Epithelial cell of prostate (primary cell): Measurements from ENCODE around the gene CRACDL.

Experiments used
- DNase-seq: peaks from one replicate; pipeline ENCODE4 v3.0.0-alpha.2; 2011; ENCODE audit warnings: low read depth, low spot score
- H3K27ac ChIP-seq: fragments of 450-650 bp; 2 replicates; pipeline ENCODE4 v1.5.1; 2017; ENCODE audit warnings: mild to moderate bottlenecking

Gene CRACDL

GRCh38 chr2:98926601-98927000 is 9.4 kb downstream of the CRACDL start:
- no peak overlapping the region for H3K27ac ChIP-seq
- DNase-seq = no peak

- no peak for DNase-seq
- H3K27ac ChIP-seq = no peak overlapping the region
Measured at GRCh38 chr2:98924910-98925309, 11.1 kb downstream of the CRACDL start.

- H3K27ac ChIP-seq = no peak overlapping the region
- no peak for DNase-seq
Measured at GRCh38 chr2:98924038-98924830, 11.8 kb downstream of the CRACDL start.

DNA sequence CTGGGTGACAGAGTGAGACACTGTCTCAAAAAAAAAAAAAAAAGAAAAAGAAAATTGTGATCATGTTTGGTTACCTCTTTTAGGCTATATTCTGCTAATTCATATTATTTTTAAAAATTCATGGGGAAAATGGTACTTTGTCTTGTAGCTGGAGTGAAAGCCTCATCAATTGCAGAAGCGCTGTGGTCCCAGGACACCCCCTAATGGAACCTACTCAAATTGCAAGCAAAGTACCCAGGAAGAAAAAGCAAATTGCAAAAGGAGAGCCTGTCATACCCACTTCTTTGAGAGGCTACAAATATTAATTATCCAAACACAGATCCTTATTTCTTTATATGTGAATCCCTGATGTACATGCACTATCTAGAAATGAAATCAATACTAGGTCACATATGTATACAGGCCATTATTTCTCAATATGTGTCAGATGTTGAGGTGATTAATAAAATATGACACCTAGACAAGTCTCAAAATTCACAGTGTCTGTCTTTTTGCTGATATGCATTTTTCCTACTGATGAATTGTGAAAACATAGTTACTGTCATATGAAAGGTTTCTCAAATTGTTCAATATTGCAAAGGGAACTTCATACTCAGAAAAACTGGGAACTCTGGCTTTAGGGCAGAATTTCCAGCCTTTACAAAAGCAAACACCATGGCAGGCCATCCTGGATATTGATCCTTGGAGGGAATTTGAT is 12.6 kb downstream of the CRACDL start:
- no peak for DNase-seq
- H3K27ac ChIP-seq = no peak overlapping the region

DNA sequence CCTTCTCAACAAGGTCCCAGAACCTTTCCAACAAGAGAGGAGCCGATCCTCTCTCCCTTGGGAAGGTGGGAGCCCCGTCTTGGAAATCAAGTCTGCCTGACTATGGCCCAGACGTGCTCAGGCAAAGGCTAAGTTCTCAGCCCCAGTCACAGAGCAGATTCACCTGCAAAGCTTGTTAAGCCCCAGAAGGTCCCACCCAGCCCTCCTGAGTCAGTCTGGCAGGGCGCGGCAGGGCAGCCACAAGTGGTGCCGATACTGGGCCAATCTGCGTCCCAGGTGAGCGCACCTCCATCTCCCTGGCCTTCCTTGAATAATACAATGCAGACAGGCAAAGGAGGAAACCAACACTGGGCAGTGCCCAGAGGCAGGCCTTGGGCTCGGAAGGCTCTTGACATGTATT is 15.0 kb downstream of the CRACDL start:
- peak; percentile 78 for DNase-seq
- H3K27ac ChIP-seq = peak overlapping the region; percentile 48

GRCh38 chr2:98917031-98917471 is 19.0 kb downstream of the CRACDL start:
- DNase-seq = no peak
- peak overlapping the region; percentile 36 for H3K27ac ChIP-seq

- DNase-seq = no peak
- peak overlapping the region; percentile 36 for H3K27ac ChIP-seq
Measured at GRCh38 chr2:98915751-98916358, 20.2 kb downstream of the CRACDL start.

DNA sequence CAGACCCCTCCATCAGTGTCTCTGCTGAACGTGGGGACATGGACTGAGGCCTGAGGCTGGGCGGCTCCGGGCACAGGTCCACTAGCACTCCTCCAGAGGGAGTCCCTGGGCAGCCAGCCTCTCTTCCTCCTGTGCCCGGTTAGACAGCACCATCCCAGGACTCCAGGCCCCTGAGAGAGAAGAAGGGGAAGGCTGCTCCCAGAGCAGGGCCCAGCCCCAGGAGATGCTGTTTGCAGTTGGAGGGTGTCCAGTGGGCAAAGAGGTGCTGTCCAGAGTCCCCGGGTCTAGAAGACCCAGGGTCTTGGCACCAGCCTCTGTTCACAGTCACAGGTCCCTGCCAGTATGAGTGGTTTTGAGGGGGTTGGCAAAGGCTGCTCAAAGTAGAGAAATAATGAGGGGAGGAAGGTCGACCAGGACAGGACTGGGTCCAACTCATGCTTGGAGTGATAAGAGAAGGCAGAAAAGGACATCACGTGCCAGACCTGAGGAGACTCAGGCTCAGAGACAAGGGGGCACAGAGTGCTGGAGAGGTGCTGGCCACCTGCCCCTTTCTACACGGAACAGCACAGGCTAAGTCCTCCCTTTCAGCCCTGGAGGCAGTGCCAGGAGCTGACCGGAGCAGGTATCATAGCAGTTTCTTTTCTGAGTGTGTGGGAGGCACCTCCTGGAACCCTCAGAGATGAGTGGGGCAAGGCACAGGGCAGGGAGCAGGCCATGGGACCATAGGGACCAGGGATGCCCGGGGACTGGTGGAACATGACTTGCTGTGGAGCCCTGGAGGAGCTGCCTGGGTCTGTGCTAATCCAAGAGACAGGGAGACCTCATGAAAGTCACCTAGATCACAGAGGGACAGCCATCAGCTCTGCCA is 21.1 kb downstream of the CRACDL start:
- no peak for DNase-seq
- no peak overlapping the region for H3K27ac ChIP-seq

GRCh38 chr2:98913916-98914712 is 21.9 kb downstream of the CRACDL start:
- peak overlapping the region; percentile 75 for H3K27ac ChIP-seq
- no peak for DNase-seq

GRCh38 chr2:98912957-98913915 is 22.8 kb downstream of the CRACDL start:
- peak overlapping the region; percentile 75 for H3K27ac ChIP-seq
- DNase-seq = peak; percentile 68

- peak; percentile 70 for DNase-seq
- H3K27ac ChIP-seq = peak overlapping the region; percentile 75
Measured at GRCh38 chr2:98912221-98912851, 23.7 kb downstream of the CRACDL start.

- H3K27ac ChIP-seq = peak overlapping the region; percentile 75
- DNase-seq = no peak
Measured at GRCh38 chr2:98911376-98912154, 24.5 kb downstream of the CRACDL start.

DNA sequence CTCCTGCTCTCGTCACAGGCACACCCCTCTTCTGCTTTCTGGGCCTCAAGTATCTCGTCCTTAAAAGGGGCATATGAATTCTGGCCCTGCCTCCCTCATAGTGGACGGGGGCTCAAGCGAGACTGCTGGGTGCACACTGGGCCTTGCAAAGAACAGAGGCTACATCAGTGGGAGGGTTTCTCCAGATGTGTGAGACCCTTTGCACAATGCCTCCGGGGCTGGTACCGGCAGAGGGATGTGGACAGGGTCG is 25.0 kb downstream of the CRACDL start:
- H3K27ac ChIP-seq = peak overlapping the region; percentile 75
- no peak for DNase-seq

- no peak for DNase-seq
- no peak overlapping the region for H3K27ac ChIP-seq
Measured at GRCh38 chr2:98910349-98911125, 25.5 kb downstream of the CRACDL start.

DNA sequence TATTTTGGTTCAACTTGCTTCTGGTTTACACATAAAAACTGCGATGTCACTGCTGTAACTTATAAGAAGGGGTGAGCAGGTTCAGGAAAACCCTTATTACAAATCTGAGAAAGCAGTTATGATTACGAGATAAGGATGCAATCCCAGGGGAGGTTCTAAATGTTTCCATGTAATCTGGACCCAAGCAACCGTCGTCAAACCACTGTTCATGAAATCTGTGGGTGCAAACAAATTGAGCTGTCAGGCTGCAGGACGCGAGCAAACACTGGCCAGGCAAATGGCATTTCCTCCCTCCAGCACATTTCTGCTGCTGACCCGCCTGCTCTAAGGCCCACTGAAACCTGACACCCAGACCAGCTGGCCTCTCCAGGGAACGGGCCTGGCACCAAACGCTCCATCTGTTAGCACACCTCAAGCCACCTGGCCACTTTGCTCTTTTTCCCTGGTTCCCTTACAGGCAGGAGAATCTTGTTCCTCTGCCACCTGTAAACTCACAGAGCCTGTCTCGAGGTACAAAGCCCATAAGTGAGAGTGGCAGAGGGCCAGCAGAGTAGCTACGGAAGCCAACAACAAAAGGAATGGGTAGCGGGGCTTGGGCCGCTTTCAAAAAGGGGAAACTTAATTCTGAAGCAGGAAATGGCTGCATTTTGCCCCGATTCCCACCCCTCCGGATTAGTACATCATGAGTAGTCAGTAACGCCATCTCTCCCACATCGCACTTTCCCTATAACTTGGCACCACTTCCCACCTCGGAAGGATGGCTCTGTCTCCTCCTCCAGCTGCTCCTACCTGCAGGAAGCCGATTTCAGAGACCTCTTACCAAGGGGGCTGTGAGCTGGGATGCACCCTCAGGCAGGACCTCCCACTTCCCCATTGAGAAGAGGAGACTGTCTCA is 26.5 kb downstream of the CRACDL start:
- DNase-seq = no peak
- peak overlapping the region; percentile 41 for H3K27ac ChIP-seq

- DNase-seq = no peak
- H3K27ac ChIP-seq = peak overlapping the region; percentile 41
Measured at GRCh38 chr2:98908931-98909316, 27.1 kb downstream of the CRACDL start.
